Bronchial smooth muscle cell (primary cell): ENCODE data around the gene FAM170A. TPM values are rescaled to one million over a fixed set of nuclear protein-coding genes. Genes with fewer than 3 reads are reported as not detected.

ENCODE experiments used
- total RNA-seq: library from RNA; depleted of rRNA; stranded (reverse); fragments of >200 nt; gene quantifications from 2 replicates; pipeline ENCODE4 v1.2.1, GENCODE V29; 2014

The FAM170A gene
- total RNA-seq = not detected in 2 replicates

GRCh38 chr5:119629339-119629738 lies at the start of gene FAM170A:
FAM170A (plus strand) TSS chr5:119629558; CDS start chr5:119629769, 211 bp downstream.

Other genes with a start within 250 kb of the FAM170A start
- 285 and 318 TPM in 2 replicates for gene HSD17B4, start 177.1 kb upstream of the FAM170A start, total RNA-seq